Smooth muscle cell (in vitro differentiated cells): ENCODE data around the gene SPATS2L. TPM values are rescaled to one million over a fixed set of nuclear protein-coding genes. Genes with fewer than 3 reads are reported as not detected.
A peak's percentile ranks its signal among the peaks of the same experiment; 100 is the strongest.

Experiments
- DNase-seq: peaks from one replicate; lab custom pipeline; 2025; ENCODE audit not compliant: unreplicated experiment; lab: John Stamatoyannopoulos, UW
- H2AFZ ChIP-seq: fragments of 200-600 bp; sonication (generic); 2 replicates; pipeline ENCODE4 v1.6.0; 2016; ENCODE audit warnings: antibody characterized with exemption, low read depth, mild to moderate bottlenecking
- H3F3A ChIP-seq: fragments of 200-600 bp; sonication (generic); 2 replicates; pipeline ENCODE4 v1.6.0; 2017; ENCODE audit warnings: antibody characterized with exemption, low read depth
- H3K27ac ChIP-seq: fragments of 200-600 bp; sonication (generic); 2 replicates; pipeline ENCODE4 v1.5.1; 2016; ENCODE audit warnings: low read depth, mild to moderate bottlenecking
- H3K27me3 ChIP-seq: fragments of 200-600 bp; sonication (generic); 2 replicates; pipeline ENCODE4 v1.6.1; 2016; ENCODE audit warnings: low read depth, mild to moderate bottlenecking
- H3K36me3 ChIP-seq: fragments of 200-600 bp; sonication (generic); 2 replicates; pipeline ENCODE4 v1.5.1; 2016; ENCODE audit warnings: low read depth
- H3K4me1 ChIP-seq: fragments of 200-600 bp; sonication (generic); 2 replicates; pipeline ENCODE4 v1.5.1; 2016; ENCODE audit warnings: low read depth
- H3K4me2 ChIP-seq: fragments of 200-600 bp; sonication (generic); 2 replicates; pipeline ENCODE4 v1.6.0; 2016; ENCODE audit warnings: mild to moderate bottlenecking
- H3K4me3 ChIP-seq: fragments of 200-600 bp; sonication (generic); 2 replicates; pipeline ENCODE4 v1.5.1; 2016; ENCODE audit warnings: mild to moderate bottlenecking
- H3K79me2 ChIP-seq: fragments of 200-600 bp; sonication (generic); 2 replicates; pipeline ENCODE4 v1.6.0; 2016; ENCODE audit warnings: low read depth, mild to moderate bottlenecking
- H3K9ac ChIP-seq: fragments of 200-600 bp; sonication (generic); 2 replicates; pipeline ENCODE4 v1.6.0; 2016; ENCODE audit warnings: low read depth
- H3K9me3 ChIP-seq: fragments of 200-600 bp; sonication (generic); replicated peaks from 2 replicates; pipeline ENCODE4 v1.5.1; 2016; ENCODE audit warnings: low read depth
- H4K20me1 ChIP-seq: fragments of 200-600 bp; sonication (generic); 2 replicates; pipeline ENCODE4 v1.6.0; 2016; ENCODE audit warnings: low read depth
- WGBS: methylation state at CpG from one replicate; pipeline ENCODE4 v1.1.7; 2016; ENCODE audit warnings: low lambda C conversion rate; 5-methylcytosine and 5-hydroxymethylcytosine counted together
- polyA plus RNA-seq: library from polyadenylated mRNA; unstranded; fragments of >200 nt; fragmentation: Nextera tagmentation; extraction: Ambion mirVana; gene quantifications from 2 replicates; pipeline ENCODE4 v1.2.1, GENCODE V29; 2016
- total RNA-seq: library from RNA; depleted of rRNA; stranded (reverse); fragments of >200 nt; gene quantifications from 2 replicates; pipeline ENCODE4 v1.2.3, GENCODE V29; 2014
- TF ChIP-seq, protein P1 (sequence below): fragments of 200-600 bp; sonication (generic); IDR thresholded peaks from 2 replicates; pipeline ENCODE4 v1.5.1; 2017; ENCODE audit warnings: borderline replicate concordance, mild to moderate bottlenecking, antibody characterized with exemption; ENCODE audit not compliant: insufficient read depth, poor library complexity, severe bottlenecking

Gene SPATS2L
- total and polyA plus RNA-seq, 2 experiments from 2014 or later = 356 to 432 TPM

DNA sequence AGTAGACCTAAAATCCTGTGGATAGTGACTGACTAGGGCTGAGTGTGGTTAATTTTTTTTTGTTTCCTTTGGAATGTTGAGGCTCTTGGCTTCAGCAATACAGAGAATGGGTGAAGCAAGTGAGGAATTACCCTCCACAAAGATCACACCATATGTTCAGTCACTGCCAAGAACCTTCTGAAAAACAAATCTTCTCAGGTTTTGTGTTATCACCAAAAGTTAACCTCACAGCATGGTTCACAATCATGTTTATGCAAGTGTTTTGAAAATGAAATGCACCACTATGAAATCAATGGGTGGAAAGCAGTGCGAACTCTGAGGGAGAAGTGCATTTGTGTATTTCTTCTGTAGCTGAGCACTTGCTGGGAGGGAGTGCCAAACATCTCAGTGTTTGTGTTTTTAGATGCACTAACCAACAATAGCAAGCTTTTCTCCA is 44.4 kb downstream of the SPATS2L start:
- Histone ChIP-seq H3K79me2 (peaks cover 100% of the 10 kb centered on the region), H3F3A (peaks cover 25% of the 10 kb centered on the region), H3K36me3 (no peaks in the 10 kb centered on the region), H3K9me3 (no peaks in the 10 kb centered on the region), H3K4me2 (no peak overlapping the region), H3K4me3 (no peak overlapping the region), H3K27me3 (no peaks in the 10 kb centered on the region), H2AFZ (no peak overlapping the region), H3K9ac (no peak overlapping the region), H3K27ac (peak overlapping the region; percentile 53), H3K4me1 (peaks cover 31% of the 10 kb centered on the region), H4K20me1 (peaks cover 93% of the 10 kb centered on the region)
- 97% methylated on average over 1 of the region's 1 CpG for WGBS
- TF ChIP-seq, protein P1, sequence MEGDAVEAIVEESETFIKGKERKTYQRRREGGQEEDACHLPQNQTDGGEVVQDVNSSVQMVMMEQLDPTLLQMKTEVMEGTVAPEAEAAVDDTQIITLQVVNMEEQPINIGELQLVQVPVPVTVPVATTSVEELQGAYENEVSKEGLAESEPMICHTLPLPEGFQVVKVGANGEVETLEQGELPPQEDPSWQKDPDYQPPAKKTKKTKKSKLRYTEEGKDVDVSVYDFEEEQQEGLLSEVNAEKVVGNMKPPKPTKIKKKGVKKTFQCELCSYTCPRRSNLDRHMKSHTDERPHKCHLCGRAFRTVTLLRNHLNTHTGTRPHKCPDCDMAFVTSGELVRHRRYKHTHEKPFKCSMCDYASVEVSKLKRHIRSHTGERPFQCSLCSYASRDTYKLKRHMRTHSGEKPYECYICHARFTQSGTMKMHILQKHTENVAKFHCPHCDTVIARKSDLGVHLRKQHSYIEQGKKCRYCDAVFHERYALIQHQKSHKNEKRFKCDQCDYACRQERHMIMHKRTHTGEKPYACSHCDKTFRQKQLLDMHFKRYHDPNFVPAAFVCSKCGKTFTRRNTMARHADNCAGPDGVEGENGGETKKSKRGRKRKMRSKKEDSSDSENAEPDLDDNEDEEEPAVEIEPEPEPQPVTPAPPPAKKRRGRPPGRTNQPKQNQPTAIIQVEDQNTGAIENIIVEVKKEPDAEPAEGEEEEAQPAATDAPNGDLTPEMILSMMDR = no peak
- no peak for DNase-seq

DNA sequence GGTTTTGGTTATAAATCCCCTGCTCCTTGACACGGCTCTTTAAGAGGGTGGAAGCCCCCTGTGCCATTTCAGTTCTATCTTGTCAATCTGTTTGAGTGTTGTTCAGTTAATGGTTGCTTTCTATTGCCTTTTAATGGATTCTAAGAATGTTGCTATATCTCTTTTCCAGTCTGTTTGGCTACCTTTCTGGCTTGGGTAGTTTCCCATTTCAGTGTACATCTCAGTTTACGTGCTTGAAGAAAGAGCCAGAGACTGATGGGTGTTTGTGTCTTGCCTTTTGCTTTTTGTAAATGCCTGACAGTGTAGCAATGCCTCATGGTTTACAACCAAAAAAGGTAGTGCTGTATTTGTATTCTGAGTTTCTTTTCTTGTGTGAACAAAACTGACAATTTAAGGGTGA is 45.3 kb downstream of the SPATS2L start:
- Histone ChIP-seq H3K9ac (no peak overlapping the region), H3K36me3 (no peaks in the 10 kb centered on the region), H3K4me1 (peaks cover 33% of the 10 kb centered on the region), H3K4me2 (peak overlapping the region; percentile 34), H2AFZ (no peak overlapping the region), H3F3A (peaks cover 33% of the 10 kb centered on the region), H3K79me2 (peaks cover 100% of the 10 kb centered on the region), H4K20me1 (peaks cover 93% of the 10 kb centered on the region), H3K9me3 (no peaks in the 10 kb centered on the region), H3K27ac (peak overlapping the region; percentile 53), H3K27me3 (no peaks in the 10 kb centered on the region), H3K4me3 (no peak overlapping the region)
- no peak for DNase-seq
- TF ChIP-seq, protein P1 = no peak
- WGBS = 65% methylated on average over 2 of the region's 2 CpGs

DNA sequence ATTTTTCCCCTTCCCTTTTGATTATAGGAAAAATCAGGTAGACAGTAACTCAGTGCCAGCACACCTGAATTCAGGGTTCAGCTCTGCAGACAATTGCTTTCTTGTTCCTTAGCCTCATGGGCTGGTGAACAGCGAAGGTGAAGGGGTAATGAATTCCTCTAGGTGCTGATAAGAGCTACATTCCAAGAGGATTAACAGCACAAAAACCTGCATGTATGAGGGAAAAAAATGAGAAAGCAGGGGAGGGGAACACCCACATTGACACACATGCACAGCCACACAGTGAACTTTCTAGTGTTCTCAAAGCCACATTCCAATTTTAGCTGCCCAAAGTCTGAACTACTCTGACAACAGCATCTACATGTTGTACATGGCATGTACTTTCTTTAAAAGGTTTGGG is 46.1 kb downstream of the SPATS2L start:
- no peaks in the 10 kb centered on the region for H3K36me3 ChIP-seq
- no peaks in the 10 kb centered on the region for H3K9me3 ChIP-seq
- no peak for DNase-seq
- no peak overlapping the region for H3K9ac ChIP-seq
- H3K79me2 ChIP-seq = peaks cover 100% of the 10 kb centered on the region
- WGBS = 55% methylated on average over 1 of the region's 1 CpG
- H3K27me3 ChIP-seq = no peaks in the 10 kb centered on the region
- H3K4me2 ChIP-seq = peak overlapping the region; percentile 56
- peaks cover 93% of the 10 kb centered on the region for H4K20me1 ChIP-seq
- peak overlapping the region; percentile 55 for H3K27ac ChIP-seq
- H3K4me3 ChIP-seq = no peak overlapping the region
- peaks cover 33% of the 10 kb centered on the region for H3F3A ChIP-seq
- peaks cover 42% of the 10 kb centered on the region for H3K4me1 ChIP-seq
- TF ChIP-seq, protein P1 = no peak
- no peak overlapping the region for H2AFZ ChIP-seq

DNA sequence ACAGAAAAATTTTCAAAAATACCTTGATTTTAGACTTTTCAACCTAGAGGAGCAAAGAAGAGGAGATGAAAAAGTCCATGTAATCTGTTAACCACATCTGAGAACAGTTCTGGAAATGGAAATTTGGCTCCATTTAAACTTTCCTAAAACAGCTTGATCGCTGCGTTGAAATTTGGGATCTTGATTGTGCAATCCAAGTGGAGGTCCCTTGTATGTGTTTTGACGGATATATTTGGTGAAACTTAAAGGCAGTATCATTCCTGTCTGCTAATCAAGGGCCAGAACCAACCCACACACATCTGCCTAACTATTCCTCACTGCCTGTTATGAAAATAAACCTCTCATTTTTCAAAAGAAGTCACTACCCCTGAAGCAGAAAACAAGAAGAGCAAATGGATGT is 46.6 kb downstream of the SPATS2L start:
- no peaks in the 10 kb centered on the region for H3K9me3 ChIP-seq
- peaks cover 100% of the 10 kb centered on the region for H3K79me2 ChIP-seq
- H3F3A ChIP-seq = peaks cover 33% of the 10 kb centered on the region
- peaks cover 44% of the 10 kb centered on the region for H3K4me1 ChIP-seq
- H3K27ac ChIP-seq = peak overlapping the region; percentile 55
- no peak for DNase-seq
- TF ChIP-seq, protein P1 = no peak
- H3K9ac ChIP-seq = no peak overlapping the region
- H3K4me3 ChIP-seq = no peak overlapping the region
- H3K27me3 ChIP-seq = no peaks in the 10 kb centered on the region
- H4K20me1 ChIP-seq = peaks cover 93% of the 10 kb centered on the region
- WGBS = 50% methylated on average over 3 of the region's 3 CpGs
- H3K4me2 ChIP-seq = peak overlapping the region; percentile 56
- no peaks in the 10 kb centered on the region for H3K36me3 ChIP-seq
- no peak overlapping the region for H2AFZ ChIP-seq
